NAMALWA (cell line): ENCODE results near the gene ADGRL3.

Source experiments
- DNase-seq: peaks from one replicate; pipeline ENCODE4 v3.0.0-alpha.2; 2015; ENCODE audit warnings: low spot score

ADGRL3 gene

GRCh38 chr4:62115216-62115615 lies 915.1 kb downstream of the ADGRL3 start:
- no peak for DNase-seq

- DNase-seq = no peak
These were observed 917.8 kb downstream of the ADGRL3 start for GRCh38 chr4:62117886-62118285.

GRCh38 chr4:62118558-62118957 lies 918.4 kb downstream of the ADGRL3 start:
- DNase-seq = no peak

GRCh38 chr4:62119195-62119594 lies 919.1 kb downstream of the ADGRL3 start:
- DNase-seq = no peak

- no peak for DNase-seq
These were observed 926.1 kb downstream of the ADGRL3 start for GRCh38 chr4:62126064-62126732.
